Activated CD8-positive, alpha-beta T cell treated with anti-CD3 and anti-CD28 coated beads, Interleukin-2, amount 10 ng/mL, durations not matched to agents 7 days and 5 days (primary cell): ENCODE results near the gene GAN. TPM values are rescaled to one million over a fixed set of nuclear protein-coding genes. Genes with fewer than 3 reads are reported as not detected.

Source experiments
- ATAC-seq: fragments of 150-1000 bp; cut with Tn5 transposase; one replicate; pipeline ENCODE4 v1.10.0; 2021; ENCODE audit warnings: moderate library complexity
- CTCF ChIA-PET: fragments of 350-600 bp; sonication (Branson Sonifier 250); formaldehyde crosslinking; loops from one replicate; lab custom pipeline; 2021; ENCODE audit warnings: antibody characterized with exemption; lab: Charles Lee
- POLR2A ChIA-PET: fragments of 350-600 bp; sonication (Branson Sonifier 250); formaldehyde crosslinking; loops from one replicate; lab custom pipeline; 2021; ENCODE audit warnings: antibody characterized with exemption; lab: Charles Lee
- DNase-seq: peaks from one replicate; pipeline ENCODE4 v3.0.0-alpha.2; 2020
- H3K27ac Mint-ChIP-seq: one replicate; pipeline ENCODE4 v1.8.0; 2021; ENCODE audit warnings: mild to moderate bottlenecking, mixed read lengths
- H3K27me3 Mint-ChIP-seq: one replicate; pipeline ENCODE4 v1.8.0; 2021; ENCODE audit warnings: low read depth, mixed read lengths
- H3K36me3 Mint-ChIP-seq: one replicate; pipeline ENCODE4 v1.8.0; 2021; ENCODE audit warnings: low read depth, mixed read lengths
- H3K4me1 Mint-ChIP-seq: one replicate; pipeline ENCODE4 v1.8.0; 2021; ENCODE audit warnings: low read depth, mixed read lengths
- H3K4me3 Mint-ChIP-seq: one replicate; pipeline ENCODE4 v1.8.0; 2021; ENCODE audit warnings: mild to moderate bottlenecking, mixed read lengths
- H3K9me3 Mint-ChIP-seq: one replicate; pipeline ENCODE4 v1.8.0; 2022; ENCODE audit warnings: mixed read lengths; ENCODE audit not compliant: insufficient read depth
- total RNA-seq, 2 experiments: library from RNA; stranded (reverse); gene quantifications; one replicate each; pipeline ENCODE4 v1.2.3, GENCODE V29; 2021

GAN gene
- total RNA-seq, 2 experiments from 2014 or later = 7.7 to 8.5 TPM

- DNase-seq (peak; percentile 23), ATAC-seq (no peak)
- peaks cover 40% of the 10 kb centered on the region for H3K4me1 Mint-ChIP-seq
Measured at GRCh38 chr16:81313701-81314602, 810 bp upstream of the GAN start.

GRCh38 chr16:81315271-81316175, 761 bp downstream of the GAN start:
- peak overlapping the region; percentile 79 for H3K27ac Mint-ChIP-seq
- H3K9me3 Mint-ChIP-seq = no peaks in the 10 kb centered on the region
- H3K27me3 Mint-ChIP-seq = no peaks in the 10 kb centered on the region
- peak; percentile 30 for ATAC-seq
- H3K36me3 Mint-ChIP-seq = peaks cover 10% of the 10 kb centered on the region
- H3K4me1 Mint-ChIP-seq = peaks cover 37% of the 10 kb centered on the region
- peak overlapping the region; percentile 96 for H3K4me3 Mint-ChIP-seq
- peak; percentile 51 for DNase-seq
- ChIA-PET CTCF (interaction anchor here (0.9 to 1.5 kb wide), 3 partner anchors 11 to 280 kb away, joined by 3 to 8 read pairs (median 6); partner anchors contain the start of gene ATMIN), POLR2A (interaction anchor here (0.6 to 2.0 kb wide), 6 partner anchors 12 to 476 kb away, joined by 3 to 10 read pairs (median 3); partner anchors contain the start of gene C16orf46)

More at GRCh38 chr16:81313701-81314602, 810 bp upstream of the GAN start:
- Mint-ChIP-seq H3K36me3 (peaks cover 10% of the 10 kb centered on the region), H3K9me3 (no peaks in the 10 kb centered on the region), H3K27ac (peak overlapping the region; percentile 88), H3K27me3 (no peaks in the 10 kb centered on the region), H3K4me3 (peak overlapping the region; percentile 96)
- CTCF ChIA-PET = interaction anchor here (0.9 to 1.5 kb wide), 9 partner anchors 50 to 787 kb away, joined by 3 to 8 read pairs (median 3); partner anchors contain the start of gene ATMIN
- POLR2A ChIA-PET = interaction anchor here (0.8 to 2.0 kb wide), 5 partner anchors 13 to 856 kb away, joined by 3 to 10 read pairs (median 4); partner anchors contain the start of genes C16orf46 and MPHOSPH6

- H3K27ac Mint-ChIP-seq = peak overlapping the region; percentile 79
- peak overlapping the region; percentile 84 for H3K4me3 Mint-ChIP-seq
- ATAC-seq (no peak), DNase-seq (no peak)
- ChIA-PET POLR2A (interaction anchor here (0.6 to 0.7 kb wide), 2 partner anchors 173 to 476 kb away, joined by 3 read pairs; no protein-coding TSS in a partner anchor), CTCF (interaction anchor here (0.9 kb wide), 1 partner anchor 11 kb away, joined by 3 read pairs; no protein-coding TSS in a partner anchor)
- peaks cover 10% of the 10 kb centered on the region for H3K36me3 Mint-ChIP-seq
- H3K9me3 Mint-ChIP-seq = no peaks in the 10 kb centered on the region
- H3K4me1 Mint-ChIP-seq = peaks cover 37% of the 10 kb centered on the region
- H3K27me3 Mint-ChIP-seq = no peaks in the 10 kb centered on the region
Measured at GRCh38 chr16:81316176-81316496, 1.4 kb downstream of the GAN start.

GRCh38 chr16:81318711-81319110, 3.9 kb downstream of the GAN start:
- ATAC-seq (no peak), DNase-seq (no peak)
- H3K27me3 Mint-ChIP-seq = no peaks in the 10 kb centered on the region
- H3K27ac Mint-ChIP-seq = no peak overlapping the region
- H3K4me3 Mint-ChIP-seq = no peak overlapping the region
- POLR2A ChIA-PET = interaction anchor here (0.6 kb wide), 1 partner anchor 128 kb away, joined by 5 read pairs; no protein-coding TSS in a partner anchor
- H3K9me3 Mint-ChIP-seq = no peaks in the 10 kb centered on the region
- peaks cover 28% of the 10 kb centered on the region for H3K4me1 Mint-ChIP-seq
- CTCF ChIA-PET = interaction anchor here (1.4 to 1.6 kb wide), 3 partner anchors 8 to 283 kb away, joined by 3 to 5 read pairs (median 4); partner anchors contain the start of gene ATMIN
- H3K36me3 Mint-ChIP-seq = peaks cover 5% of the 10 kb centered on the region

- H3K4me1 Mint-ChIP-seq = peaks cover 22% of the 10 kb centered on the region
- H3K27me3 Mint-ChIP-seq = no peaks in the 10 kb centered on the region
- ChIA-PET CTCF (interaction anchor here (0.9 to 1.6 kb wide), 5 partner anchors 9 to 284 kb away, joined by 3 to 5 read pairs (median 3); partner anchors contain the start of gene ATMIN), POLR2A (interaction anchor here (0.6 to 0.7 kb wide), 2 partner anchors 127 to 395 kb away, joined by 3 to 5 read pairs; no protein-coding TSS in a partner anchor)
- H3K36me3 Mint-ChIP-seq = peaks cover 3% of the 10 kb centered on the region
- H3K27ac Mint-ChIP-seq = no peak overlapping the region
- H3K4me3 Mint-ChIP-seq = no peak overlapping the region
- DNase-seq = no peak
- ATAC-seq = no peak
- H3K9me3 Mint-ChIP-seq = no peaks in the 10 kb centered on the region
Measured at GRCh38 chr16:81319221-81319912, 4.6 kb downstream of the GAN start.

GRCh38 chr16:81321039-81321438, 6.3 kb downstream of the GAN start:
- no peak for DNase-seq
- no peak overlapping the region for H3K4me3 Mint-ChIP-seq
- peaks cover 15% of the 10 kb centered on the region for H3K4me1 Mint-ChIP-seq
- no peak overlapping the region for H3K27ac Mint-ChIP-seq
- ChIA-PET CTCF (no interaction called here), POLR2A (no interaction called here)
- H3K27me3 Mint-ChIP-seq = no peaks in the 10 kb centered on the region
- ATAC-seq = no peak
- no peaks in the 10 kb centered on the region for H3K9me3 Mint-ChIP-seq
- H3K36me3 Mint-ChIP-seq = peaks cover 2% of the 10 kb centered on the region

- Mint-ChIP-seq H3K27ac (no peak overlapping the region), H3K36me3 (peaks cover 2% of the 10 kb centered on the region), H3K4me3 (no peak overlapping the region), H3K27me3 (no peaks in the 10 kb centered on the region), H3K4me1 (peaks cover 11% of the 10 kb centered on the region), H3K9me3 (no peaks in the 10 kb centered on the region)
- DNase-seq (no peak), ATAC-seq (no peak)
- ChIA-PET POLR2A (no interaction called here), CTCF (no interaction called here)
Measured at GRCh38 chr16:81321536-81321935, 6.8 kb downstream of the GAN start.

- ATAC-seq = no peak
- POLR2A ChIA-PET = no interaction called here
- Mint-ChIP-seq H3K4me1 (no peaks in the 10 kb centered on the region), H3K36me3 (peaks cover 2% of the 10 kb centered on the region), H3K27me3 (no peaks in the 10 kb centered on the region), H3K4me3 (no peak overlapping the region), H3K27ac (no peak overlapping the region), H3K9me3 (no peaks in the 10 kb centered on the region)
- DNase-seq = no peak
- CTCF ChIA-PET = no interaction called here
Measured at GRCh38 chr16:81324808-81325207, 10.0 kb downstream of the GAN start.

GRCh38 chr16:81327011-81327410, 12.2 kb downstream of the GAN start:
- peaks cover 2% of the 10 kb centered on the region for H3K36me3 Mint-ChIP-seq

GRCh38 chr16:81327447-81328196, 12.9 kb downstream of the GAN start:
- no peak for DNase-seq
- Mint-ChIP-seq H3K9me3 (no peaks in the 10 kb centered on the region), H3K4me1 (no peaks in the 10 kb centered on the region), H3K4me3 (no peak overlapping the region), H3K27me3 (no peaks in the 10 kb centered on the region), H3K27ac (no peak overlapping the region), H3K36me3 (peaks cover 2% of the 10 kb centered on the region)
- CTCF ChIA-PET = interaction anchor here (1.9 kb wide), 1 partner anchor 9 kb away, joined by 5 read pairs; no protein-coding TSS in a partner anchor
- POLR2A ChIA-PET = interaction anchor here (1.8 kb wide), 1 partner anchor 13 kb away, joined by 6 read pairs; the partner anchor contains the start of gene GAN
- no peak for ATAC-seq

More at GRCh38 chr16:81327011-81327410, 12.2 kb downstream of the GAN start:
- Mint-ChIP-seq H3K4me3 (no peak overlapping the region), H3K27ac (no peak overlapping the region), H3K4me1 (no peaks in the 10 kb centered on the region), H3K9me3 (no peaks in the 10 kb centered on the region), H3K27me3 (no peaks in the 10 kb centered on the region)
- ChIA-PET POLR2A (interaction anchor here (1.8 kb wide), 1 partner anchor 12 kb away, joined by 6 read pairs; the partner anchor contains the start of gene GAN), CTCF (interaction anchor here (0.9 to 1.9 kb wide), 2 partner anchors 9 to 11 kb away, joined by 3 to 5 read pairs; no protein-coding TSS in a partner anchor)
- ATAC-seq = no peak
- no peak for DNase-seq
